ENCODE results near the gene IFNA5. TPM values are rescaled to one million over a fixed set of nuclear protein-coding genes. Genes with fewer than 3 reads are reported as not detected.
A peak's percentile ranks its signal among the peaks of the same experiment; 100 is the strongest.

IFNA5 gene
- total and polyA plus RNA-seq, 10 of the 15 experiments (the other 5 are each of a cell fraction or from before 2014, with no cell fraction given): not detected

DNA sequence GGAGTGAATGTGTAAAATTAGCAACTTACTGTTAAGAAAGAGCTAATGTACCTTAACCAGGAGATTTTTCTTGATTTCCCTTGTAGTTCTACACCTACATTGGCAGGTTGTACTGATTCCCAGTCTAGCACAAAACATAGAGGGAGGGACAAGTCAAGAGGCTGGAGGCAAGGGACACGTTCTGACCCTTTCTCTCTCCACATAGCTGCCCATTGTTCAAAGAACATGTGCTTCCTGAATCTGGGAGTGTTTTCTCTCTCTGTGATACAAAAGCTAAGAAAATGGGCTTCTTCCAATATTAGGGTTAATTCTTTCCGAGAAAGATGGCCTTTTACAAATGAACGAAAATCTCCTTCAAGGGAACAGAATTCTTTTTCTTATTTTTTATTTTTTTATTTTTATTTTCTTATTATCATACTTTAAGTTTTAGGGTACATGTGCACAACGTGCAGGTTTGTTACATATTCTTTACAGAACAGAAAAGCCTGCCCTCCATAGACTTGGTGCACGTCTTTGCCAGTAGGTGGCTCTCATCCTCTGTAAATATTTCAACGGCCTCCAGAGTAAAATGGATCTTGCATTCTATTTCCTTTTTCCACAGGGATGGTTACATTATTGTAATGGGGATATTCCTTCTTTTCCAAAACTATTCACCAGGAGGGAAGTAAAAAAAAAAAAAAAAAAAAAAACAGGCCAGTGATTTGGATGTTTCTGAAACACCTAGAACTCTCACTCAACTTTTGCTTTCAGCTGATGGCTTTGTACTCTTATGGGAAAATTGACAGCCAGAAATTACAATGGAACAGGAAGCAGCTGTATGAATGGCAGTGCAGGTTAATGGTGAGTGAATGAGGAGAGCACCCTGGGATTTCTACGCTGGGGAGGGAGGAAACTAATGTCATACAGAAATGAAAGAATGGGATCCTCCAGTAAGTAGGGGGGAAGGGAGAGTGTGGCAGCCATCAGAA, 13.1 kb upstream of the IFNA5 start (continued):
- TF ChIP-seq ESRRA (IDR thresholded peaks at IDR 0.05; ENCODE audit: low read length): no peak
- peak; percentile 75; the same call in 1 of the 2 replicates for TF ChIP-seq SMC3 (IDR thresholded peaks at IDR 0.05; ENCODE audit: borderline replicate concordance, low read length)
- TF ChIP-seq STAT3 (IDR thresholded peaks at IDR 0.05; ENCODE audit: low read depth, low read length): no peak
- TF ChIP-seq, protein P1, sequence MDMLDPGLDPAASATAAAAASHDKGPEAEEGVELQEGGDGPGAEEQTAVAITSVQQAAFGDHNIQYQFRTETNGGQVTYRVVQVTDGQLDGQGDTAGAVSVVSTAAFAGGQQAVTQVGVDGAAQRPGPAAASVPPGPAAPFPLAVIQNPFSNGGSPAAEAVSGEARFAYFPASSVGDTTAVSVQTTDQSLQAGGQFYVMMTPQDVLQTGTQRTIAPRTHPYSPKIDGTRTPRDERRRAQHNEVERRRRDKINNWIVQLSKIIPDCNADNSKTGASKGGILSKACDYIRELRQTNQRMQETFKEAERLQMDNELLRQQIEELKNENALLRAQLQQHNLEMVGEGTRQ (IDR thresholded peaks at IDR 0.05; ENCODE audit: borderline replicate concordance, low read depth, low read length): no peak
- TF ChIP-seq RAD21 (IDR thresholded peaks at IDR 0.05; ENCODE audit: insufficient read depth, low read depth, low read length): peak; percentile 82

DNA sequence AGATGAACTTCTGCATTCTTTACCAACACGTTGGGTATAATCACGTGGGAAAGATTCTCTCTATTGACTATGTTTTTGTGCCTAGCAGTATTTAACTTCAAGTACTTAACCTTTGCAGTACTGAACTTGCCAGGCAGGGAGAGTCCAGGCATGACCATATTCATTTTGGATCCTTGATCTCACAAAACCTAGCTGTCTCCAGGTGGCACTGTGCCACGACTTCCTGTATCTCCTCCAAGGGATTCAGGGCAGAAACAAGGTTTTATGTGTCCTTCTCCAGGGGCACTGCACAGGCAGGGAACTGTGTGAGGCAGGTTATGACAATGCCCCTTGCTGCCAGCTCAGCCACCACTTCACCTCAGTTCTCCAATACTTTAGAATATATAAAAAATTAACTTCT, 11.7 kb upstream of the IFNA5 start:
- Histone ChIP-seq H3K36me3 (ENCODE audit: control insufficient read depth in 2 of 2, insufficient read depth in 2 of 2, low read length in 1 of 2) (no peaks in the 10 kb centered on the region; a peak in 2 of 4 replicates), H3K9ac (ENCODE audit: control insufficient read depth, insufficient read depth, low read length) (no peak overlapping the region), H3K4me2 (ENCODE audit: control insufficient read depth, insufficient read depth) (no peak overlapping the region), H3K4me1 (ENCODE audit: control insufficient read depth, insufficient read depth, low read length) (no peaks in the 10 kb centered on the region), H3K4me3 (no peak overlapping the region), H3K9me3 (replicated peaks; ENCODE audit: control insufficient read depth, insufficient read depth, low read length) (no peaks in the 10 kb centered on the region), H3K27ac (ENCODE audit: control insufficient read depth, insufficient read depth) (no peak overlapping the region), H3K27me3 (replicated peaks in 1 of 2; ENCODE audit: control insufficient read depth in 2 of 2, insufficient read depth in 2 of 2, low read length in 1 of 2) (no peaks in the 10 kb centered on the region), H2AFZ (ENCODE audit: control insufficient read depth, low read depth, low read length) (no peak overlapping the region), H4K20me1 (ENCODE audit: control insufficient read depth, insufficient read depth) (no peaks in the 10 kb centered on the region), H3K79me2 (ENCODE audit: control insufficient read depth, insufficient read depth, low read length) (no peaks in the 10 kb centered on the region)
- DNase-seq (ENCODE audit: low read depth, low spot score) (no peak), FAIRE-seq (no peak), ATAC-seq (no peak)
- RAD21 ChIA-PET (ENCODE audit: unreplicated experiment): interaction anchor here (0.9 to 2.7 kb wide), 3 partner anchors 64 to 139 kb away, joined by 3 to 20 read pairs (median 6); no protein-coding TSS in a partner anchor
- in situ Hi-C loops (cut with MboI): loop anchor here (5.0 kb wide), 1 partner anchor 480 kb away; no protein-coding TSS in a partner anchor
- WGBS (ENCODE audit: insufficient coverage, insufficient replicate concordance, low lambda C conversion rate, missing lambda C conversion rate): 23% methylated on average over 3 of the region's 3 CpGs
- BruUV-seq (replicated peaks): no TSS peak
- intact Hi-C loops (cut with micrococcal nuclease; ENCODE audit: unreplicated experiment): loop anchor here (2.0 to 10.0 kb wide), 3 partner anchors 65 to 472 kb away; no protein-coding TSS in a partner anchor
- CTCF ChIA-PET: interaction anchor here (0.8 to 6.4 kb wide), 5 partner anchors 10 to 122 kb away, joined by 3 to 35 read pairs (median 11); no protein-coding TSS in a partner anchor
- POLR2A ChIA-PET: no interaction called here
- TF ChIP-seq, protein P2, sequence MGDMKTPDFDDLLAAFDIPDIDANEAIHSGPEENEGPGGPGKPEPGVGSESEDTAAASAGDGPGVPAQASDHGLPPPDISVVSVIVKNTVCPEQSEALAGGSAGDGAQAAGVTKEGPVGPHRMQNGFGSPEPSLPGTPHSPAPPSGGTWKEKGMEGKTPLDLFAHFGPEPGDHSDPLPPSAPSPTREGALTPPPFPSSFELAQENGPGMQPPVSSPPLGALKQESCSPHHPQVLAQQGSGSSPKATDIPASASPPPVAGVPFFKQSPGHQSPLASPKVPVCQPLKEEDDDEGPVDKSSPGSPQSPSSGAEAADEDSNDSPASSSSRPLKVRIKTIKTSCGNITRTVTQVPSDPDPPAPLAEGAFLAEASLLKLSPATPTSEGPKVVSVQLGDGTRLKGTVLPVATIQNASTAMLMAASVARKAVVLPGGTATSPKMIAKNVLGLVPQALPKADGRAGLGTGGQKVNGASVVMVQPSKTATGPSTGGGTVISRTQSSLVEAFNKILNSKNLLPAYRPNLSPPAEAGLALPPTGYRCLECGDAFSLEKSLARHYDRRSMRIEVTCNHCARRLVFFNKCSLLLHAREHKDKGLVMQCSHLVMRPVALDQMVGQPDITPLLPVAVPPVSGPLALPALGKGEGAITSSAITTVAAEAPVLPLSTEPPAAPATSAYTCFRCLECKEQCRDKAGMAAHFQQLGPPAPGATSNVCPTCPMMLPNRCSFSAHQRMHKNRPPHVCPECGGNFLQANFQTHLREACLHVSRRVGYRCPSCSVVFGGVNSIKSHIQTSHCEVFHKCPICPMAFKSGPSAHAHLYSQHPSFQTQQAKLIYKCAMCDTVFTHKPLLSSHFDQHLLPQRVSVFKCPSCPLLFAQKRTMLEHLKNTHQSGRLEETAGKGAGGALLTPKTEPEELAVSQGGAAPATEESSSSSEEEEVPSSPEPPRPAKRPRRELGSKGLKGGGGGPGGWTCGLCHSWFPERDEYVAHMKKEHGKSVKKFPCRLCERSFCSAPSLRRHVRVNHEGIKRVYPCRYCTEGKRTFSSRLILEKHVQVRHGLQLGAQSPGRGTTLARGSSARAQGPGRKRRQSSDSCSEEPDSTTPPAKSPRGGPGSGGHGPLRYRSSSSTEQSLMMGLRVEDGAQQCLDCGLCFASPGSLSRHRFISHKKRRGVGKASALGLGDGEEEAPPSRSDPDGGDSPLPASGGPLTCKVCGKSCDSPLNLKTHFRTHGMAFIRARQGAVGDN (IDR thresholded peaks at IDR 0.05): no peak
- TF ChIP-seq, protein P3, sequence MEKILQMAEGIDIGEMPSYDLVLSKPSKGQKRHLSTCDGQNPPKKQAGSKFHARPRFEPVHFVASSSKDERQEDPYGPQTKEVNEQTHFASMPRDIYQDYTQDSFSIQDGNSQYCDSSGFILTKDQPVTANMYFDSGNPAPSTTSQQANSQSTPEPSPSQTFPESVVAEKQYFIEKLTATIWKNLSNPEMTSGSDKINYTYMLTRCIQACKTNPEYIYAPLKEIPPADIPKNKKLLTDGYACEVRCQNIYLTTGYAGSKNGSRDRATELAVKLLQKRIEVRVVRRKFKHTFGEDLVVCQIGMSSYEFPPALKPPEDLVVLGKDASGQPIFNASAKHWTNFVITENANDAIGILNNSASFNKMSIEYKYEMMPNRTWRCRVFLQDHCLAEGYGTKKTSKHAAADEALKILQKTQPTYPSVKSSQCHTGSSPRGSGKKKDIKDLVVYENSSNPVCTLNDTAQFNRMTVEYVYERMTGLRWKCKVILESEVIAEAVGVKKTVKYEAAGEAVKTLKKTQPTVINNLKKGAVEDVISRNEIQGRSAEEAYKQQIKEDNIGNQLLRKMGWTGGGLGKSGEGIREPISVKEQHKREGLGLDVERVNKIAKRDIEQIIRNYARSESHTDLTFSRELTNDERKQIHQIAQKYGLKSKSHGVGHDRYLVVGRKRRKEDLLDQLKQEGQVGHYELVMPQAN (conservative IDR thresholded peaks at IDR 0.05): no peak
- TF ChIP-seq ZNF24 (IDR thresholded peaks at IDR 0.05): no peak
- TF ChIP-seq BCL11A (IDR thresholded peaks at IDR 0.05; ENCODE audit: low read depth, low read length): no peak
- TF ChIP-seq FOXK2 (IDR thresholded peaks at IDR 0.05): no peak
- TF ChIP-seq NR2C1 (IDR thresholded peaks at IDR 0.05): no peak
- no peak for TF ChIP-seq HDAC2 (IDR thresholded peaks at IDR 0.05)
- no peak for TF ChIP-seq WRNIP1 (IDR thresholded peaks at IDR 0.05; ENCODE audit: borderline replicate concordance, low read depth, low read length)
- SMC1A ChIA-PET (ENCODE audit: uncharacterized antibody, unreplicated experiment): interaction anchor here (1.3 to 3.4 kb wide), 4 partner anchors 10 to 111 kb away, joined by 3 to 19 read pairs (median 10); no protein-coding TSS in a partner anchor

Measured in GM12878 (cell line).